Kidney (tissue), 14 donors: ENCODE data around the gene CD300A. TPM values are rescaled to one million over a fixed set of nuclear protein-coding genes. Genes with fewer than 3 reads are reported as not detected.
"Not testable (repeated sequence)": the region's sequence is repeated elsewhere in the genome, so short reads cannot be mapped to it uniquely, and the experiment has no call there.

ENCODE experiments used
- DNase-seq, 5 donors: peaks; one replicate each; pipeline ENCODE4 v3.0.0-alpha.2; 2013 to 2020
- FAIRE-seq: peaks from 2 replicates; lab custom pipeline; 2012; peaks lifted over from hg19 to GRCh38; lab: Jason Lieb, UNC
- H3K27ac ChIP-seq, 2 donors: one replicate each; pipeline ENCODE4 v1.7.0; 2013; ENCODE audit warnings: low read depth in 2 of 2, low read length in 2 of 2, inconsistent platforms in 1 of 2
- H3K27me3 ChIP-seq: one replicate; pipeline ENCODE4 v1.7.1; 2013; ENCODE audit warnings: low read length, inconsistent platforms; ENCODE audit not compliant: control insufficient read depth, insufficient read depth
- H3K36me3 ChIP-seq, 3 donors: one replicate each; pipeline versions ENCODE4 v1.7.0 to v1.7.1; 2013; ENCODE audit warnings: low read length in 3 of 3, control low read depth in 1 of 3, inconsistent platforms in 1 of 3; ENCODE audit not compliant: insufficient read depth in 3 of 3, control insufficient read depth in 2 of 3
- H3K4me1 ChIP-seq, 3 donors: one replicate each; pipeline versions ENCODE4 v1.7.0 to v1.7.1; 2013; ENCODE audit warnings: low read length in 3 of 3, inconsistent platforms in 1 of 3, low read depth in 1 of 3; ENCODE audit not compliant: control insufficient read depth in 2 of 3, insufficient read depth in 2 of 3
- H3K4me3 ChIP-seq, 3 donors: one replicate each; pipeline versions ENCODE4 v1.7.0 to v1.8.1; 2013; ENCODE audit warnings: low read length in 3 of 3, control low read depth in 1 of 3, inconsistent platforms in 1 of 3
- H3K9ac ChIP-seq, 3 donors: one replicate each; pipeline versions ENCODE4 v1.7.0 to v1.7.1; 2013; ENCODE audit warnings: low read length in 3 of 3, control low read depth in 1 of 3, inconsistent platforms in 1 of 3
- H3K9me3 ChIP-seq, 3 donors: one replicate each; pipeline versions ENCODE4 v1.7.0 to v1.7.1; 2013; ENCODE audit warnings: low read length in 3 of 3, control low read depth in 1 of 3, inconsistent platforms in 1 of 3; ENCODE audit not compliant: control insufficient read depth in 2 of 3, insufficient read depth in 1 of 3
- CTCF ChIP-seq: IDR thresholded peaks from 3 replicates; pipeline ENCODE4 v1.5.1; 2012; ENCODE audit warnings: mild to moderate bottlenecking, moderate library complexity, borderline replicate concordance; ENCODE audit not compliant: insufficient read depth; ENCODE audit errors: extremely low read depth
- intact Hi-C: fragments of 100-400 bp; cut with DNase I; formaldehyde crosslinking; loops from one replicate; pipeline ENCODE4 v1.11.1; 2022
- polyA plus RNA-seq: library from polyadenylated mRNA; stranded (reverse); fragments of 350-450 nt; fragmentation: Illumina TruSeq; extraction: RNeasy Lipid Tissue Mini Kit (QIAGEN cat#74804); gene quantifications from one replicate; pipeline ENCODE4 v1.2.3, GENCODE V29; 2014; ENCODE audit warnings: low read depth, low replicate concordance; ENCODE audit not compliant: insufficient read depth
- total RNA-seq: library from RNA; stranded (reverse); fragmentation: NEBNext Ultra II Directional; extraction: Animal tissue kit (Norgen Biotek cat#: 25700); gene quantifications from one replicate; pipeline ENCODE4 v1.2.1, GENCODE V29; 2021
- donor health status: control.
- donor health status: control.
- donor health status: control.
- donor health status: control.
- donor health status: control.
- donor health status: DM: yes; HTN: yes; CAD: no.
- donor health status: Normal renal cell carcinoma (clear cell type).

Gene CD300A
- total and polyA plus RNA-seq, 2 donors from 2014 or later = 3.1 to 8.2 TPM

- intact Hi-C loops = no loop called here
- Histone ChIP-seq H3K27ac (no peak overlapping the region), H3K9me3 (no peaks in the 10 kb centered on the region), H3K27me3 (no peaks in the 10 kb centered on the region), H3K4me3 (no peak overlapping the region), H3K9ac (no peak overlapping the region), H3K36me3 (no peaks in the 10 kb centered on the region), H3K4me1 (no peaks in the 10 kb centered on the region)
- DNase-seq (no peak), FAIRE-seq (no peak)
- TF ChIP-seq CTCF = no peak
These were observed 17.6 kb downstream of the CD300A start for GRCh38 chr17:74484066-74484465.

GRCh38 chr17:74485022-74485743, 18.7 kb downstream of the CD300A start:
- Histone ChIP-seq H3K4me1 (no peaks in the 10 kb centered on the region), H3K9me3 (no peaks in the 10 kb centered on the region), H3K9ac (no peak overlapping the region), H3K4me3 (no peak overlapping the region), H3K27ac (no peak overlapping the region), H3K36me3 (no peaks in the 10 kb centered on the region), H3K27me3 (no peaks in the 10 kb centered on the region)
- intact Hi-C loops = no loop called here
- no peak for FAIRE-seq
- no peak for TF ChIP-seq CTCF
- no peak for DNase-seq

- DNase-seq = no peak
- no peaks in the 10 kb centered on the region for H3K4me1 ChIP-seq
- TF ChIP-seq CTCF = no peak
These were observed 19.4 kb downstream of the CD300A start for GRCh38 chr17:74485841-74486240.

GRCh38 chr17:74488276-74488675, 21.8 kb downstream of the CD300A start:
- H3K9me3 ChIP-seq, H3K9ac ChIP-seq, H3K4me1 ChIP-seq, intact Hi-C loops, H3K36me3 ChIP-seq, FAIRE-seq, H3K27me3 ChIP-seq, H3K4me3 ChIP-seq, DNase-seq, H3K27ac ChIP-seq: not testable (repeated sequence)

More at GRCh38 chr17:74485841-74486240, 19.4 kb downstream of the CD300A start:
- no peaks in the 10 kb centered on the region for H3K9me3 ChIP-seq
- no peak overlapping the region for H3K27ac ChIP-seq
- no peaks in the 10 kb centered on the region for H3K27me3 ChIP-seq
- no peak overlapping the region for H3K9ac ChIP-seq
- no peak for FAIRE-seq
- intact Hi-C loops = no loop called here
- no peaks in the 10 kb centered on the region for H3K36me3 ChIP-seq
- H3K4me3 ChIP-seq = no peak overlapping the region
